HEK293 (cell line): ENCODE results near the gene TSACC.

Experiments used
- CTCF ChIA-PET: fragments of 350-600 bp; formaldehyde crosslinking; extraction: SDS; loops from one replicate; lab custom pipeline; 2021; ENCODE audit warnings: antibody characterized with exemption; lab: Yijun Ruan, JAX
- POLR2A ChIA-PET: fragments of 300-600 bp; formaldehyde crosslinking; extraction: SDS; loops from one replicate; lab custom pipeline; 2020; ENCODE audit warnings: antibody characterized with exemption, inconsistent platforms; lab: Yijun Ruan, JAX
- H3K27ac ChIP-seq: fragments of 200-500 bp; sonication (Bioruptor generic); 2 replicates; pipeline ENCODE4 v1.5.1; 2014; ENCODE audit warnings: low read depth, low read length, control low read depth, inconsistent platforms; ENCODE audit errors: extremely low read depth
- H3K36me3 ChIP-seq, 2 experiments: fragments of 200-500 bp in 1 of 2; sonication (Bioruptor generic) in 1 of 2; 1 replicate in 1 of 2; 2 replicates in 1 of 2; pipeline ENCODE4 v1.5.1; 2014 to 2017; ENCODE audit warnings: inconsistent platforms in 2 of 2, low read length in 2 of 2; ENCODE audit not compliant: control insufficient read depth in 2 of 2, insufficient read depth in 1 of 2
- H3K4me1 ChIP-seq: fragments of 200-500 bp; sonication (Bioruptor generic); 2 replicates; pipeline ENCODE4 v1.5.1; 2014; ENCODE audit warnings: mild to moderate bottlenecking, low read length, inconsistent platforms; ENCODE audit not compliant: control insufficient read depth, insufficient read depth
- H3K4me3 ChIP-seq: 2 replicates; pipeline ENCODE4 v1.5.1; 2011; ENCODE audit warnings: low read depth, mild to moderate bottlenecking, control low read depth, low read length, moderate library complexity
- H3K9me3 ChIP-seq: fragments of 200-500 bp; sonication (Bioruptor generic); 2 replicates; pipeline ENCODE4 v1.5.1; 2014; ENCODE audit warnings: low read depth, low read length, inconsistent platforms; ENCODE audit not compliant: control insufficient read depth, insufficient read depth
- GLIS2 ChIP-seq: fragments of 450-650 bp; formaldehyde crosslinking; IDR thresholded peaks from 2 replicates; pipeline ENCODE4 v1.5.1; 2016; ENCODE audit warnings: missing biosample characterization, missing genetic modification characterization
- HOXA7 ChIP-seq: sonication (generic); formaldehyde crosslinking; IDR thresholded peaks from 2 replicates; pipeline ENCODE4 v1.8.1; 2022; ENCODE audit warnings: missing genetic modification reagents, borderline replicate concordance
- IKZF3 ChIP-seq: fragments of 450-650 bp; IDR thresholded peaks from 2 replicates; pipeline ENCODE4 v1.5.0; 2018; ENCODE audit warnings: missing biosample characterization, mild to moderate bottlenecking, missing genetic modification characterization, moderate library complexity
- KLF10 ChIP-seq: fragments of 450-650 bp; IDR thresholded peaks from 2 replicates; pipeline ENCODE4 v1.5.1; 2018; ENCODE audit warnings: missing biosample characterization, mild to moderate bottlenecking, missing genetic modification characterization
- OVOL3 ChIP-seq: fragments of 450-650 bp; formaldehyde crosslinking; IDR thresholded peaks from 2 replicates; pipeline ENCODE4 v1.5.1; 2016; ENCODE audit warnings: missing biosample characterization, missing genetic modification characterization
- RBAK ChIP-seq: fragments of 450-650 bp; formaldehyde crosslinking; IDR thresholded peaks from 2 replicates; pipeline ENCODE4 v1.5.1; 2016; ENCODE audit warnings: missing biosample characterization, missing genetic modification characterization
- YY1 ChIP-seq: fragments of 450-650 bp; formaldehyde crosslinking; IDR thresholded peaks from 2 replicates; pipeline ENCODE4 v1.5.1; 2018; ENCODE audit warnings: missing biosample characterization, missing genetic modification characterization
- ZBTB49 ChIP-seq: fragments of 450-650 bp; formaldehyde crosslinking; IDR thresholded peaks from 2 replicates; pipeline ENCODE4 v1.5.1; 2016; ENCODE audit warnings: missing biosample characterization, missing genetic modification characterization, low read depth
- ZFHX2 ChIP-seq: fragments of 450-650 bp; formaldehyde crosslinking; conservative IDR thresholded peaks from 2 replicates; pipeline ENCODE4 v1.5.1; 2016; ENCODE audit warnings: missing biosample characterization, missing genetic modification characterization
- ZFP37 ChIP-seq: fragments of 450-650 bp; formaldehyde crosslinking; IDR thresholded peaks from 2 replicates; pipeline ENCODE4 v1.5.1; 2016; ENCODE audit warnings: missing biosample characterization, missing genetic modification characterization
- ZNF114 ChIP-seq: fragments of 450-650 bp; formaldehyde crosslinking; IDR thresholded peaks from 2 replicates; pipeline ENCODE4 v1.5.0; 2017; ENCODE audit warnings: missing biosample characterization, missing genetic modification characterization
- ZNF324 ChIP-seq: fragments of 450-650 bp; formaldehyde crosslinking; IDR thresholded peaks from 2 replicates; pipeline ENCODE4 v1.5.1; 2016; ENCODE audit warnings: missing biosample characterization, missing genetic modification characterization
- ZNF394 ChIP-seq: fragments of 450-650 bp; formaldehyde crosslinking; IDR thresholded peaks from 2 replicates; pipeline ENCODE4 v1.5.1; 2016; ENCODE audit warnings: missing biosample characterization, missing genetic modification characterization, mild to moderate bottlenecking, moderate library complexity, borderline replicate concordance
- ZNF404 ChIP-seq: fragments of 450-650 bp; formaldehyde crosslinking; IDR thresholded peaks from 2 replicates; pipeline ENCODE4 v1.5.1; 2017; ENCODE audit warnings: missing biosample characterization, missing genetic modification characterization
- ZNF433 ChIP-seq: fragments of 450-650 bp; formaldehyde crosslinking; IDR thresholded peaks from 2 replicates; pipeline ENCODE4 v1.5.1; 2016; ENCODE audit warnings: missing biosample characterization, missing genetic modification characterization, low read depth
- ZNF48 ChIP-seq: fragments of 450-650 bp; formaldehyde crosslinking; IDR thresholded peaks from 2 replicates; pipeline ENCODE4 v1.5.1; 2016; ENCODE audit warnings: missing biosample characterization, missing genetic modification characterization
- ZNF510 ChIP-seq: fragments of 450-650 bp; formaldehyde crosslinking; IDR thresholded peaks from 2 replicates; pipeline ENCODE4 v1.5.1; 2018; ENCODE audit warnings: mild to moderate bottlenecking, missing genetic modification characterization, missing biosample characterization; ENCODE audit not compliant: insufficient replicate concordance
- ZNF600 ChIP-seq: fragments of 450-650 bp; formaldehyde crosslinking; IDR thresholded peaks from 2 replicates; pipeline ENCODE4 v1.5.1; 2016; ENCODE audit warnings: missing biosample characterization, missing genetic modification characterization
- ZNF645 ChIP-seq: fragments of 450-650 bp; formaldehyde crosslinking; IDR thresholded peaks from 2 replicates; pipeline ENCODE4; 2016; ENCODE audit warnings: missing biosample characterization, missing genetic modification characterization
- ZNF792 ChIP-seq: fragments of 450-650 bp; formaldehyde crosslinking; IDR thresholded peaks from 2 replicates; pipeline ENCODE4 v1.5.1; 2016; ENCODE audit warnings: missing biosample characterization, missing genetic modification characterization
- ZNF830 ChIP-seq: fragments of 450-650 bp; IDR thresholded peaks from 2 replicates; pipeline ENCODE4 v1.5.0; 2018; ENCODE audit warnings: missing biosample characterization, missing genetic modification characterization, low read depth, mild to moderate bottlenecking, moderate library complexity

The TSACC gene

GRCh38 chr1:156387870-156388173 is 49.5 kb downstream of the TSACC start:
- ChIA-PET CTCF (interaction anchor here (2.9 to 17.5 kb wide), 3 partner anchors 13 to 63 kb away, joined by 51 to 439 read pairs (median 110); no protein-coding TSS in a partner anchor), POLR2A (no interaction called here)
- Histone ChIP-seq H3K36me3 (no peaks in the 10 kb centered on the region), H3K4me3 (no peak overlapping the region), H3K9me3 (no peaks in the 10 kb centered on the region), H3K4me1 (no peaks in the 10 kb centered on the region), H3K27ac (no peak overlapping the region)
- TF ChIP-seq ZNF600 (tag by site-specific recombination), result no peak
- TF ChIP-seq ZNF48 (tag by site-specific recombination), result no peak
- TF ChIP-seq OVOL3 (tag by site-specific recombination), result no peak
- TF ChIP-seq, all 188 proteins: peak for 0

GRCh38 chr1:156388174-156389137 is 50.1 kb downstream of the TSACC start:
- POLR2A ChIA-PET, result no interaction called here
- no peak overlapping the region for H3K27ac ChIP-seq
- no peak for TF ChIP-seq ZFP37 (tag by site-specific recombination)
- TF ChIP-seq ZNF114 (tag by site-specific recombination), result no peak
- no peak for TF ChIP-seq ZNF645 (tag by site-specific recombination)
- TF ChIP-seq, all 188 proteins: peak for 0
- Histone ChIP-seq H3K9me3 (no peaks in the 10 kb centered on the region), H3K4me1 (no peaks in the 10 kb centered on the region), H3K4me3 (no peak overlapping the region), H3K36me3 (no peaks in the 10 kb centered on the region)
- CTCF ChIA-PET, result interaction anchor here (0.6 to 17.5 kb wide), 4 partner anchors 53 to 289 kb away, joined by 3 to 439 read pairs (median 3); partner anchors contain the start of gene NES

GRCh38 chr1:156389311-156389710 is 51.0 kb downstream of the TSACC start:
- CTCF ChIA-PET, result interaction anchor here (0.6 to 17.5 kb wide), 3 partner anchors 61 to 288 kb away, joined by 3 to 439 read pairs (median 3); partner anchors contain the start of gene NES
- no peak overlapping the region for H3K4me3 ChIP-seq
- no peaks in the 10 kb centered on the region for H3K36me3 ChIP-seq
- TF ChIP-seq ZNF433 (tag by site-specific recombination) (no peak), ZFHX2 (tag by site-specific recombination) (no peak), GLIS2 (tag by site-specific recombination) (no peak), IKZF3 (tag by site-specific recombination) (no peak), RBAK (tag by site-specific recombination) (no peak), ZBTB49 (tag by site-specific recombination) (no peak), ZNF394 (tag by site-specific recombination) (no peak), ZNF324 (tag by site-specific recombination) (no peak), HOXA7 (CRISPR knock-in tag) (no peak), ZNF830 (tag by site-specific recombination) (no peak), ZNF404 (tag by site-specific recombination) (no peak), ZNF510 (tag by site-specific recombination) (no peak), ZNF792 (tag by site-specific recombination) (no peak), KLF10 (no peak), YY1 (tag by site-specific recombination) (no peak)
- no peak overlapping the region for H3K27ac ChIP-seq
- POLR2A ChIA-PET, result interaction anchor here (0.5 kb wide), 1 partner anchor 22 kb away, joined by 3 read pairs; no protein-coding TSS in a partner anchor
- H3K4me1 ChIP-seq, result no peaks in the 10 kb centered on the region
- H3K9me3 ChIP-seq, result no peaks in the 10 kb centered on the region
